ELR (cell line): ENCODE data around the gene GPBP1.
"Not testable (repeated sequence)": the region's sequence is repeated elsewhere in the genome, so short reads cannot be mapped to it uniquely, and the experiment has no call there.

Source experiments
- DNase-seq: peaks from one replicate; pipeline ENCODE4 v3.0.0-alpha.2; 2015; ENCODE audit warnings: low read depth

The GPBP1 gene, protein sequence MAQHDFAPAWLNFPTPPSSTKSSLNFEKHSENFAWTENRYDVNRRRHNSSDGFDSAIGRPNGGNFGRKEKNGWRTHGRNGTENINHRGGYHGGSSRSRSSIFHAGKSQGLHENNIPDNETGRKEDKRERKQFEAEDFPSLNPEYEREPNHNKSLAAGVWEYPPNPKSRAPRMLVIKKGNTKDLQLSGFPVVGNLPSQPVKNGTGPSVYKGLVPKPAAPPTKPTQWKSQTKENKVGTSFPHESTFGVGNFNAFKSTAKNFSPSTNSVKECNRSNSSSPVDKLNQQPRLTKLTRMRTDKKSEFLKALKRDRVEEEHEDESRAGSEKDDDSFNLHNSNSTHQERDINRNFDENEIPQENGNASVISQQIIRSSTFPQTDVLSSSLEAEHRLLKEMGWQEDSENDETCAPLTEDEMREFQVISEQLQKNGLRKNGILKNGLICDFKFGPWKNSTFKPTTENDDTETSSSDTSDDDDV

DNA sequence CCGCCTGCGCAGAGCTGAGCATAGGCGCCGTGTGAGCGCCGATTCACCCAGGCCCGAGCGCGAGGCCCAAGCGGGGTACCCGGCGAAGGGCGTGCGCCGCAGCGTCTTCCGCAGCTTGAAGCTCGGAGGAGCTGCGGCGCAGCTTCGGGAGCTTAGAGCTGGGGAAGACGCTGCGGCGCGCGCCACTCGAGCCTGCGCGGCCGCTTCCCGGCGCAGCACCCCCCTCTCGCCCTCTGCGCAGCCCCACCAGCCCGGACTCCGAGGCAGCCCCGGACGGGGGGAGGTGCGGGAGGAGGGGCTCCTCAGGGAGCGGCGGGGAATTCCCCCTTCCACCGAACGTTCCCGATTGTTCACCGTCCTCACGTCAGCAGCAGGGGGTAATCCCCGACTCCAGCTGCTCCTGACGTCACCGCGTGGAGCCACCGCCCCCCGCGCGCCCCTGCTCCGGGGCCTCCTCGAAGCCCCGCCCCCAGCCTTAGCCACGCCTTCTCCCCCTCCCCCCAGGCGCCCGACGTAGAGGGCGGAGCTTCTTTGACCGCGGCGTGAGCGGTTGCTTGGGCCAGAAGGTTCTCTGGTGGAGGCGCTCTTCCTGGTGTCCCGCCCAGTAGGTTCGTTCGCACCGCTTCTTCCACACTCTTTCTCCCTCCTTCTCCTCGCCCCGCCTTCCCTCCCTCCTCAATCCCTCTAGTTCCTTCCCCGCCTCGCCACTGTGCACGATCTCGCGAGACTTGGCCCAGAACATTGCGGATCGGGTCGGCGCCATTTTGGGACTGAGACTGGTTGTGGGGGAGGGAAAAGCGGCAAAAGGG is at the start of gene GPBP1:
GPBP1 (plus strand) TSS at position 741 of the 809 bp plus-strand sequence. CDS start 40,072 bp downstream, outside the sequence.
- peak; percentile 99 for DNase-seq

DNA sequence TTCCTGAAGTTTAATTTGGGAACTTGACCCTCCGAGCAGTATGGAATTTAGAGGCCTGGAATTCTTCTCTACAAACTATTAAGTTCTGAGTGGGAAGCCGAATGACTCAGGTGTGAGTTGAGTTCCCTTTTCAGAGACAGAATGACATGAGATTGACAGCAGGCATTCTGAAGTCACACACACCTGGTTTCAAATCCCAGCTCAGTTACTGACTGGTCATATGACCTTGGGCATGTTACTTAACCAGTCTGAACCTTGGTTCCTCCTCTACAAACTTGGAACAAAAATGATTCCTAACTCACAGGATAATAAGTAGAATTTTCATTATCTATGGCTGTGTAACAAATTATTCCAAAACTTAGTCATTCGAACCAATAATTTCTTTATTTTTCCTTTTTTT is 45.5 kb upstream of the GPBP1 start:
- no peak for DNase-seq

DNA sequence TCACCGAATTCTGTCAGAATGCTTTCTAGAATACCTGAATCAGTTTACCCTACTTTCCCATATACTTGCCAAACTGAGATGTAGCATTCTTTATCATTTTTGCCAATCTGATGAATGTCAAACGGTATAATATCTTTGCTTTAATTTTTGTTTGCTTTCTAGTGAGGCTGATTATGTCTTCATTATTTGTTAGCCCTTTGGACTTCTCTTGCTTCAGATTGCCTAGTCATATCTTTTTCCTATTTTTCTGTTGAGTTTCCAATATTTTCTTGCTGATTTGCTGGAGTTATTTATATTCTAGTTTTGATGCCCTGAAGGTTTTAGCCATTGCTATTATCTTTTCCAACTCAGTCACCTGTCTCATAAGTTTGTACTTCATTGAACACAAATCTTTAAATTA is 40.3 kb upstream of the GPBP1 start:
- DNase-seq, result no peak

DNA sequence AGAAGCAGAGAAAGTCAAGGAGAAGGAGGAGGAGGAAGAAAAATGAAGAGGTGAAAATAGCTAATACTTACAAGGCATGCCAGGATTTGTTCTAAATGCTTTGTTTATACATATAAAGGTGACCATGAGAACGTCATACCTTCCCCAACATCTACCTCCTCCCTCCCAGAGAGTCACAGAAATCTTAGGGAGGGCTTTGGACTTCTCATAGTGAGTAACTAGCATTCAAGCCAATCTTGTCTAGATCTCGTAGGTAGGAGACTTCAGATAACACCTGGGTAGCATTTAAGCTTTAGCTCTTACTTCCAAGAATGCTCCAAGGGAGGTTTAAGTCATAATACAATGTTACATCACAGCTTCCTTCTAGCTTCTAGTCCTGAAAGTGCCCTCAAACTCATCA is 36.5 kb upstream of the GPBP1 start:
- no peak for DNase-seq

DNA sequence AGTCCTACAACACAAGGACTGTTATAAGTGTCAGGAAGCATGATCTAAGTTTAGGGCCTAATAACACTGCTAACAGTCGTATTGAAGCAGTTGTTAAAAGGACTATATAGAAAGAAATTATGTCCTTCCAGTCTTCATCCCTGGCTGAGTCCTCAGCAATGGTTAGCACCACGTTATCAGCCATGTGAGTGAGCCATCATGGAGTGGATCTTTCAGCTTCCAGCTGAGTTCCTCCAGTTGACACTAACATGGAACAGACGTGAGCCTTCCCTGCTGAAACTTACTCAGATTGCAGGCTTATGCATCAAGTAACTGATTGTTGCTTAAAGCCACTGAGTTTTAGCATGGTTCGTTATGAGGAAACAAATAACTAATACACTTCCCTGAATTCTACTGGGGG is 21.5 kb upstream of the GPBP1 start:
- no peak for DNase-seq

DNA sequence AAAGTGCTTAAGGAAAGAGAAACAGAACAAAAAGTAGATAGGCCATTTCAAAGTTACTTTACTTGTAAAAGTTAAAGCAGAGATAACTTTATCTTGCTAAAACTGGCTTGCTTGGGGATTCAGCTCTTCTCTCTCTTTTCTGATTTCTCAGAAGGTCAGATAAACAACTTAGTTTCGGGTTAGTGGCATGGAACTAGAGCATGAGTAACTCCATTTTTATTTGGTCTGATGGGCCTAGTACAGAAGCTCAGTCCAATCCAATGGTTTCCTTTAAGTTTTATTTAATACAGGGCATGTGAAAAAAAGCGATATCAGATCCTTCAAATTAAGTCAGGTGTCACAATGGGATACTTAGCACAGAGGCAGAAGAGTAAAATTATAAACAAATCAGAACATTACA is 18.8 kb upstream of the GPBP1 start:
- no peak for DNase-seq

DNA sequence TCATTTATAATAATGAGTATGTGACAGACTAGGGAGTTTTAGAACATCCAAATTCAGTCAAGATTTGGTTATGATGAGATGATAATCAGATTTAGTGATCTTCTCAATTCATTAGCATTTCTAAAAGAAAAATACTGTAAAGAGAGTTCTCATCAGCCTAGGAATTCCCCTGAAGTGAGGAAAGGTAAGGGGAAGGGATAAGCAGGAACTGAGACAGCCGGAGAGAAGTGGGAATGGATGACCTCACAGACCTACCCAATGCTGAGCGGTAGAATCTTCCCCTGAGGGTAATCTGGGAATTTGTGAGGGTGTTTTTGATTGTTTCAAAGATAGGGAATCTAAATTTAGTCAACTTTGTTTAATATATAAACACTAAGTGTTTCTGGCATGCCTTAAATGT is 16.7 kb upstream of the GPBP1 start:
- DNase-seq, result peak; percentile 44

DNA sequence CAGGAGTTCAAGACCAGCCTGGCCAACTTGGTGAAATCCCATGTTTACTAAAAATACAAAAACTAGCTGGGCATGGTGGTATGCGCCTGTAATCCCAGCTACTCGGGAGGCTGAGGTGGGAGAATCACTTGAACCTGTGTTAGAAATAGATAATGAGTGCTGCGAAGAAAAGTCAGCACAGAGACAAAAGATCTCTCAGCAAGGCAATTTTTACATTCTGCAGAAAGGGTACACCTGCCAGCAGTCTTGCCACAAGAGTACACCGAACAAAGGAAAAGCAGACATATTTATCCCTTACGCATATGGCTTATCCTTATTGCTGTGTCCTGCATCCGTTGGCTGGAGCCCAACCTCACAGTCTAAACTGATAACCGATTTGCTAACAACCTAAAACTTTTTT is 16.2 kb upstream of the GPBP1 start:
- no peak for DNase-seq

DNA sequence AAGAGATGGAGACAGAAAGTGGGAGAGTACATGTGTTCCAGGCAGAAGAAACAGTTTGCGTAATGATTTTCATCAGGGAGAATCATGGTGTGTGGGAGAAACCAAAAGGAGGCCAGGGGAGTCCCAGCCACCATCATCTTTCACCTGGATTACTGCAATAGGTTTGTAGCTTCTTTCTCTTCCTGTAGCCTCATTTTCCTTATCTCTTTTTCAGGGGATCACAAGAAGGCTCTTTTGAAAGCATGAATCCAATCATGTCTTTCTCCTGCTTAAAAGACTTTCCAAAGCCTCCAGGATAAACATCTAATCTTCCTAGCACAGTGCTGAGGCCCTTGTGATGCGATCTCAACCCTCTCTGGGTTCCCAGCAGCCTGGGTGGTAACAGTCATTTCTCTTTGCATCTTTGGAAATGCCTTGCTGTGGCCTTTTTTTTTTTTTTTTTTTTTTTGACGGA is 10.3 kb upstream of the GPBP1 start:
- DNase-seq, result no peak

DNA sequence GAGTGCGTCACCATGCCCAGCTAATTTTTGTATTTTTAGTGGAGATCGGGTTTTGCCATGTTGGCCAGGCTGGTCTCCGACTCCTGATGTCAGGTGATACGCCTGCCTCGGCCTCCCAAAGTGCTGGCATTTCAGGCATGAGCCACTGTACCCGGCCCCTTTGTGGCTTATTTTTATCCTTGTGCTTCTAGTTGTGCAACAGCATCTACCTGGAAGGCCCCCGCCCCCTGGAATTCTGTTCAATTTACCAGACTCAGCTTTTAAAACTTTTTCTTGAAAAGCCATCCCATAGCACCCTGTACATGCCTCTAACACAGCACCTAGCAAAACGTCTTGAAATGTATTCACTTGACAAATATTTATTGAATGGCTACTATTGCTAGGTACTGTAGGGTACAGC is 9.7 kb upstream of the GPBP1 start:
- DNase-seq, result no peak

DNA sequence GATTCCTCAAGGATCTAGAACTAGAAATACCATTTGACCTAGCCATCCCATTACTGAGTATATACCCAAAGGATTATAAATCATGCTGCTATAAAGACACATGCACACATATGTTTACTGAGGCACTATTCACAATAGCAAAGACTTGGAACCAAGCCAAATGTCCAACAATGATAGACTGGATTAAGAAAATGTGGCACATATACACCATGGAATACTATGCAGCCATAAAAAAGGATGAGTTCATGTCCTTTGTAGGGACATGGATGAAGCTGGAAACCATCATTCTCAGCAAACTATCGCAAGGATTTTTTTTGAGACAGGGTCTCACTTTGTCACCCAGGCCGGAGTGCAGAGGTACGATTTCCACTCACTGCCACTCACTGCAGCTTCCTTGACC is 8.7 kb upstream of the GPBP1 start:
- not testable (repeated sequence) for DNase-seq

DNA sequence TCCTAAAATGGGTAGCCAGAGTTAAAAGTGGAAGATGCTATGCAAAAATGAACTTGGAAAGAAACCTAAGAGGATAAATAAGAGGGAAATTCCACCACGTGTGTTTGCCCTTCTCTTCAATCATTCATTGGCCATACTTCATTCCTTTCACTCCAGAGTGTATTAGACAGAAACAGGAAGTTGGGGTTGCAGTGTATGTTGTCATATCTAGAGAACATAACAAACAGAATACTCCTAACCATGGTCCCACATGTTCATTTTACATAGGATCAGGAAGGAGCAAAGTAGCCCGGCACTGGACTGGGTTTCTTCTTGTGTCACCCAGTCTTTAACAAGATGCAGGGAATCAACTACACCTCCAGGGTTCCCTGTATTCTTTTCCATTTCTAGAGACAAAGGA is 7.6 kb upstream of the GPBP1 start:
- DNase-seq, result no peak

DNA sequence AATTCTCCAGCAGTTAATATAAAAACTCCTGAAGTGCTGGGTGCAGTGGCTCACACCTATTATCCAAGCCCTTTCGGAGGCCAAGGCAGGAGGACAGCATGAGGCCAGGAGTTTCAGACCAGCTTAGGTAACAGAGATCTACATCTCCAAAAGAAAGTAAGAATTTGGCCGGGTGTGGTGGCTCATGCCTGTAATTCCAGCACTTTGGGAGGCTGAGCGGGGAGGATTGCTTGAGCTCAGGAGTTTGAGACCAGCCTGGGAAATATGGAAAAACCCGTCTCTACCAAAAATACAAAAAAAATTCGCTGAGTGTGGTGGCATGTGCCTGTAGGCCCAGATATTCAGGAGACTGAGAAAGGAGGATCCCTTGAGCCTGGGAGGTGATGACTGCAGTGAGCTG is 6.7 kb upstream of the GPBP1 start:
- DNase-seq, result no peak

DNA sequence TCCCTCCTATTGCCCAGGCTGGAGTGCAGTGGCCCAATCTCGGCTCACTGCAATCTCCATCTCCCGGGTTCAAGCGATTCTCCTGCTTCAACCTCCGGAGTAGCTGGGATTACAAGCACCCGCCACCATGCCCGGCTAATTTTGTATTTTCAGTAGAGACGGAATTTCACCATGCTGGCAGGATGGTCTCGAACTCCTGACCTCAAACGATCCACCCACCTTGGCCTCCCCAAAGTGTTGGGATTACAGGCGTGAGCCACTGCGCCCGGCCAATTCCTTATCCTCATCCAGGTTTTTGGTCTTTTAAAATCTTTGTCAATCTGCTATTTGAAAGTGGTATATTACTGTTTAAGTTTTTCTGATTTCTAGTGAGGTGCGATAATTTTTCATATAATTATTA is 3.7 kb upstream of the GPBP1 start:
- not testable (repeated sequence) for DNase-seq

DNA sequence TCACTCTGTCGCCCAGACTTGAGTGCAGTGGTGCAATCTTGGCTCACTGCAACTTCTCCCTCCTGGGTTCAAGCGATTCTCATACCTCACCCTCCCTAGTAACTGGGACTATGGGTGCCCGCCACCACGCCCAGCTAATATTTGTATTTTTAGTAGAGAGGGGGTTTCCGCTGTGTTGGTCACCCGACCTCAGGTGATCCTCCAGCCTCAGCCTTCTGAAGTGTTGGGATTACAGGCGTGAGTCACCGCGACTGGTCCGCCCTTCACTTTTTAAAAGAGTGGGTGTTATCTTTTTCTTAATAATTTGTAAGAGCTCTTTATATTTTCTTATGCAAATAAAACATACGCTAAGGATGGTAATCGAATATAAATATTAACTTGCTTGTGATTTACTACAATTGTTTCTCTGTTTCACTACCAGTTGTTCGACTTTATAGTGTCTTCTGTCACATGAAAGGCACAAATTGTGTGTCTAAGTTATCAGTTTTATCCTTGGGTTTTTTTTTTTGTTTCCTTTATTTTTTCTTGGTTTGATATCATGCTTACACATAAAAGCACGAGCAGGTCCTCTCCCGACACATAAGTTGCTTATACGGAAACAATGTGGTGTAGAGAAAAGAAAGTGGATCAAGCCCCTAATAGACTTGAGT is 1.9 kb upstream of the GPBP1 start:
- DNase-seq, result peak; percentile 58

DNA sequence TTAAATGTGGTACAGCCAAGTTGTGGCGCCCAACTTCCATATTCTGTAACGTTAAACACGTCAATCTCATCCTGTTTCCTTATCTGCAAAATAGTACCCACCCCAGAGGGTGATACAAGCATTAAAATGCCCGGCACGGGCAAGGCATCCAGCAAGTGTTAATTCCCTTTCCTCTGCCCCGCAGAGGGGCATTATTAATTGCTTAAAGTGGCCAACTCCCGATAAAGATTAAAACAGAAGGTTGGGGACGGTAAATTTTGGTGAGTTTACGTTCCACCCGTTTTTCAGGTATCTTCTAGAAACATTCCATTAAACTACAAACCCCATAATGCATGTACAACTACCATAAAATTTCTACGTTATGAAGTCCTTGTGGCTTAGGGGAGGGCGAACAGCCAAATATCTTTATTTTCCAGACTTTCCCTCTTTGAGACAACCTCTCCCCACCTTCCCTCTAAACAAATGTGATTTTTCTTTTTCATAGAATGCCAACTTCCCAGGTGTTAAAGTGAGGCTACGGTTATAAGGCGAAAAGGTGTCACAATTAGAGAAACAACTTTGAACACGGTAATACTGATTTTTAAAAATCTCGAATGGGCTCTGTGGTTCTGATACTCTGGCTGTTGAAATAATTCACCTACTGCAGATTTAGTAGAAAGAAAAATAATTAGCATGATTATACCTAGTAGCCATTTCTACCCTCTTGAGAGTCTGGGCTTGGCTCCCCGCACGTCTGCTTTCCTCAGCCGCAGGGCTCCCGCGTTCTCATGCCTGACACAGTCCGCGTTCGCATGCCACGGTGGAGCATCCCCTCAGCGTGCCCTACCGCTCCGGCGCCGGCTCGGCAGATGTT is 1.2 kb upstream of the GPBP1 start:
- peak; percentile 45 for DNase-seq

DNA sequence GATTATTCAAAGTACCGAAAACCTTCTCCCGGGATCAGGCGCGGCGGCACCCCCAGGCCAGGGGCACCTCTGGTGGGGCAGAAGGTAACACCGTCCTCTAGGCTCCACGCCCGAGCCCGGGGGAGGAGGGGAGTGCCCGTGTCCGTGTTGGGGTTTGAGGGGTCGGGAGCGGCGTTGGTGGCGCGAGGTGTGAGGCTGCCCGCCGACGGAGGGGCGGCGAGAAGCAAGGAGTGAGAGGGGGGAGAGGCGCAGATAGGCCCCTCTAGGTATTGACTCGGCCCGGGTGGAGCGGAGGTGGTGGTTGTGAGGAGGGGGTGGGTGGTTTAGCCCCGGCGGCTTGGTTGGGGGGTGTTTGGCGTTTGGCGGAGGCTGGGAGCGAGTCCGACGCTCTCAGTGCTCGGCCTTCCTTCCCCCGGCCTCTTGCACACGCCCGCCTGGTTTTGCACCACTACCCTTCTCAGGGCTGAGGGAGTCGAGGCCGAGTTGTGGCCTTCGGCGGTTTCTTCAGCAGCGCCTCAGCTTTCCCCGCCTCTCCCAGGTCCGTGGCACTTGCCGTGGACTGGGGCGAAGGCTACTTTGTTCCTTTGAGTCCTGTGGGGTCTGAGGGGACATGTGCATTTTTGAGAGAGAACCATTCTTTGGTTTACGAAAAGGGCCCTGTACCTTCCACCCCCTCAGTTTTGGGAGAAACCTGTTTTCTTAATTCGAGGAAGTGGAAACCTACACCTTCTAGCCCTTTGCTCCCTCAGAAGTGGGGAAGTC is 450 bp downstream of the GPBP1 start:
- peak; percentile 56 for DNase-seq

DNA sequence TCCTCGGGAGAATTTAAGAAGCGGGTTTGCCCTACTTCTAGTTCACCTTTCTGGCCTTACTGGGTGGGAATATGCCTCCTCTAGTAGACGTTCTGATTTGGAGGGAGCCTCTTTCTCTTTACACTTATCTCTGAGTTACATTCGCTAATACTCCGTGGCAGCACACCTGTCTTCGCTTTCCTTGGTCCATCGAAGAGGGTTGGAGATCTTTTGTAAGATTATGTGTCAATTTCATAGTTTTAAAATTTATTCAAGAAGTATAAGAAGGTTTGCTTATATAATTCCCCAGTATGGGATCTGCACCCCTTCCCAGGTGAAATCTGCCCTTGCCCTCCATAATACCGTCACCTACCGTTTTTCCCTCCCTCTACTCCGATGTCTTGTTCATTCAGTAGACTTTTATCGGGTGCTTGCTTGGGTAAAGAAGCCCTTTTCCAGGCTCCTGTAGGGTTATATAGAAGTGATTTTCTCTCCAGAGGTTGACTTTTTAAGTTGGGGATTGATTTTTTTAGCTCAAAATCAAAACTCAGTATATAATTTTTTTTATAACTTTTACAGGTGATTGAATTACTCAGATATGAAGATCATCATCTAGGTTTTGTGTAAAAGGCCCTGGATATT is 1.1 kb downstream of the GPBP1 start:
- DNase-seq, result no peak

DNA sequence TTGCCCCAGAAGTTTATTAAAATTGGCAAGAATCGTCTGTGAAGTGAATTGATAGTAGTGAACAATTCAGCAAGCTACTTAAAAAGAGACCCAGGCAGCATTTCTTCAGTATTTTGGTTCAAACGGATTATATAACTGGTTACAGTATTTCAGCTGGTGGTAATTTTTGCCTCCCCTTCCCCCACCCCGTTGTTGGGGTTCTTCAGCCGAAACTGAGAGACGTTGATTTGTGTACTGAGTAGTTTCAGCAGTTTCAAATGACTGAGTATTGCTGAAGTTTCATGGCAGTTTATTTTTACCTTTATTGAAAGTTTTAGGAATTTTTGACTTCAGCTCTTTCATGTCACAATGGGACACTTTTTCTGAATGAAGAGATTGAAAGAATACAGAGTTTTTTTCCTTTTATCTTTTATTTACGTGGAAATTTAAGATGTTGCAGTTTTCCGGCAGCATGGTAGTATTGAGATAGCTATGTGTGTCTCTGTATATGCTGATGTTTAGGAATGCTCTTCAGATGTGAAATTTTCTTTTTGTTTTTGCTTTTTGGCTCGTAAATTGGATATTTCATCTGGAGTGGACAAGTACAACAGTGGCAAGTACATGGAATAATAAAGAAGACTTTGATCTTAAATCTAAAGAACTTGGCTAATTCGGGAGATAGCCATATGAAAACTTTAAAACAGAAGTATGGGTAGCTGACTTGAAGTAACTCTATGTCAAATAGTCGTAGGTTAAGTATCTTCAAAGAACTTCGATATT is 1.9 kb downstream of the GPBP1 start:
- DNase-seq, result peak; percentile 45
